ENCODE measurements around the gene KAZN.

Gene KAZN

DNA sequence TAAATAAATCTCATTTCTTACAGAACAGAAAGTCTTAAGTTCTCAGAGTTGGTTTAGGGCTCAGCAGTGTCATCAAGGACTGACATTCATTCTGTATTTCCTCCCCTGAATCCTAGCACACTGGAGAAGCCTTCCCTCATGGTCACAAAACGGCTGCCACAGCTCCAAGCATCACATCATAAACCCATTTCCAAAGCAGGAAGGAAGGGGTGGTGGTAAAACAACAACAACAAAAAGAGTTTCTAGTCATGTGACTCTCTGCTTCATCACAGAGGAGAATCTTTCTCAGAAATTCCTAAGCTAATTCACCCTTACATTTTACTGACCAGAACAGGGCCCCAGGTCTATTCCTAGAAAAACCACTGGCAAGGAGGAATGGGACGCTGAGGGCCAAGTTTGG, 210.3 kb downstream of the KAZN start:
- DNase-seq = no peak

DNA sequence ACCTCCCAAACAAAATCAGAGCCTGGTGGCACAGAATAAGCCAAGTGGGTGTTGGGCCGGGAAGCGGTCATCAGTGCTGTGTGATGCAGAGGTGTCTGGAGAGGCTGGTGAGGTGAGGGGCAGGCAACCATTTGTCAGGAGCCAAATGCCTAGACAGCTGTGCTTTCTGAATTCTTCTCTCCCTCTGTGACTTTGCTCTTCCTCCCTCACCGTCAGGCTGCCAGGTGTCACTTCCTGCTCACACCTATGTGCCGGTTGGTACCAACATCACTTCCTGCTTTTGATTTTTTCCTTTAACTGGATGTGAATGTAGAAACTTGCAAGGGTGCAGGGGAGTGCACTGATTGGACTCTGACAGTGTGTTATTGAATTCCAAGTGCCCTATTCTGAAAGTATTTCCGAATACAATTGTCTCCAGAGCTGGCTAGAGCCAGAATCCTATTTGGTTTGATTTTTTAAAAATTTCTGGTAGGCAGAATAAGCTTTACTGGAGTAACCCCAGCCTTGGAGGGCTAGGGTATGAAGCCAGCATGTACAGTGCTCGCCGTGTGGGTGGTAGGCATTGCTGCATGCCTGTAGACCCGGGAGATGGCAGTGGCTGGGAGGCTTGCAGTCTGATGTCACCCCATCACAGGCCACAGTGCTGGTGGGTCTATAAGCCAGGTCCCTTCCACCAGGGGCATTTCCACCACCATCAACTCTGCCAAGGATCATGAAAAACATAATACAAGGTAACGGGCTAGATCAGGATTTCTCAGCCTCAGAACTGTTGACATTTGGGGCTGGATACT, 210.9 kb downstream of the KAZN start:
- no peak for DNase-seq

DNA sequence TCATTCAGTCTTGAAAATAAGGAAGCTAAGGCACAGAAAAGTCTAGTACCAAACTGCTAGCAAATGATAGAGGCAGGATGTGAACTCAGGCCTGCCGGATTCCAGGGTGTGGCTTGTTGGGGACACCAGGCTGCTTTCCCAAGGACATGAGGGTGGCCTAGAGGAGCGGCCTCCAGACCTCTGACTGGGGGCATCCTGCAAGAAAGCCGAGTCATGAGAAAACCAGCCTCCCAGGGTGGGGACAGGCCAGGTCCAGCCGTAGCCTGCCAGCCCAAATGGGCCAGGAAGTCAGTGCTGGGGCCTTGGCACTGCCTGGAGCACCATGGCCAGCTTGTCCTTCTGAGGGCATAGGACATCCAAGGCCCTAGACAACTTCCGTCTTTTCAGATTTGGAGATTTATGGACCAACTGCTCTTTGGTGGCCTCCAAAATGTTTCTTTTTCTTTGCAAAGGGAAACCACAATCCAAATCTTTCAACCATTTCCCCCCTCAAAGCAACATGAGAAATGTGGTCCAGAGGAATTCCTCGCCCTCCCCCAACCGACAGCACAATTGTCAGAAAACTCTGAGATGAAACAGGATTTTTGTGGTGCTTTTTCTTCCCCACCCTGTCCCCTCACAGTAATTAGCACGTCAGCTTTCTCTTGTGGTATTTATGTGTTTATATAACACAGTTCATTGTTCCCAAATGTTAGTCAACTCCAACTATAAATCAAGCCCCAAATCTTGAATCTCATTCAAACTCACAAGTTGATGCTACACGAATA, 212.3 kb downstream of the KAZN start:
- DNase-seq = no peak

DNA sequence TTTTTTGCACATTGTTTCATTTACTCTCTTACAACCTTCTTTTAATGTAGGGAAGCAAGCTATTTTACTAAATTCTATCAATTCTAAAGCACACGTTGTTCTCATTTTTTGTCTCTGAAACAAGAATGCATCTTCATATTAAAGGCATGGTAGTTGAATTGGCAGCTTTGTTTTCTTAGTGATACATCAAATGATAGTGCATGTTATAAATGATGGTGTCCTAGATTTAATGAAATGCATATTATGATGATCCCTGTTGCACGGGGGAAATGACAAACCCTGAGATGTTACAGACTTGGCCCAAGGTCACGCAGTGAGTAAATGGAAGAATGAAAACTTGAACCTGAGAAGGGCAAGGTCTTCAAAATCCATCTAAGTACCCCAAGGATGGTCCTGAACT, 213.1 kb downstream of the KAZN start:
- no peak for DNase-seq

DNA sequence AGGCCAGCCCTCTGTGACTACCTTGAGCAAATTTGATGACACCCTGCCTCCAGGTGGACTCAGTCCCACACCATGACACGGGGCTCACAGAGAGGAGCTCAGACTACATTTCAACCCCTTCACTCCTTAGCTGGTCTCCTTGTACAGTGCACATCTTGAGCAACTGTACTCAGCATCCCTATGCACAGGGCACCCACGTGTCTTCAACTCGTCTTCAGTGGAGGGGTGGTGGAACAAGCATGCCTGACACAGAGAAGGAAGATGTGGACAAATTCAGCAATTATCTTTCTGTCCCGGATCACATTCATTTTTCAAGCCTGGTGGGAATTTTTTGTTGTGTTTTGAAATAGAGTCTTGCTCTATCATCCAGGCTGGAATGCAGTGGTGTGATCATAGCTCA, 213.7 kb downstream of the KAZN start:
- no peak for DNase-seq

DNA sequence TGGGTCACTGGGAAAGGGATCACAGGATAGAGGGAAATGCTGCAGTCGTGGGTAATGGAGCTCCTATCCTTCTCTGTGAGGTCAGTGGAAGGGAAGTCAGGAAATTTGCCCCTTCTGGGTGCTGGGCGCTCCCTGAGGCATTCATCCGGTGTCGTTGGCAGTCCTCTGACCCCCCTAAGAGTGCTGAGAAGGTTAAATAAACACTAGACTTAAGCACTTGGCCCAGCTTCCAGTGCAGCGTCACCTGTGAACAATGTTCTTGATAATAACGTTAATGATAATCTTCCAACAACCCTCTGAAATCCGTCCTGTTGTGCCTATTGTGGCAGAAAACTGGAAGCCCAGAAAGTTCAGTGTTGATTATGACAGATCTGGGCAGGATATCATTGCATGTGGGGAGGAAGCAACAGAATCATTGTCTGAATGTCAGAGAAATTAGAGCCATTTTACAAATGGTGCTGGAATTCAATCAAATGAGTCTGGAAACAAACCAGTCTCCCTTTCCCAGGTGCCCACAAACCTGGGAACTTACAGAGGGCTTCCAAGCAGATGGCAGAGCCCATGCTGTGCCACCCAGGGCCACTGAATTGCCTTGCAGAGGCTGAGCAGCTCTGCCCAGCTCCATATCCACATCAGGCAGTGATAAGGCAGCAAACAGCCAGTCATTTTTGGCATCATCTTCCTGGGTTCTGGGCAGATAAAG, 216.8 kb downstream of the KAZN start:
- DNase-seq = no peak

DNA sequence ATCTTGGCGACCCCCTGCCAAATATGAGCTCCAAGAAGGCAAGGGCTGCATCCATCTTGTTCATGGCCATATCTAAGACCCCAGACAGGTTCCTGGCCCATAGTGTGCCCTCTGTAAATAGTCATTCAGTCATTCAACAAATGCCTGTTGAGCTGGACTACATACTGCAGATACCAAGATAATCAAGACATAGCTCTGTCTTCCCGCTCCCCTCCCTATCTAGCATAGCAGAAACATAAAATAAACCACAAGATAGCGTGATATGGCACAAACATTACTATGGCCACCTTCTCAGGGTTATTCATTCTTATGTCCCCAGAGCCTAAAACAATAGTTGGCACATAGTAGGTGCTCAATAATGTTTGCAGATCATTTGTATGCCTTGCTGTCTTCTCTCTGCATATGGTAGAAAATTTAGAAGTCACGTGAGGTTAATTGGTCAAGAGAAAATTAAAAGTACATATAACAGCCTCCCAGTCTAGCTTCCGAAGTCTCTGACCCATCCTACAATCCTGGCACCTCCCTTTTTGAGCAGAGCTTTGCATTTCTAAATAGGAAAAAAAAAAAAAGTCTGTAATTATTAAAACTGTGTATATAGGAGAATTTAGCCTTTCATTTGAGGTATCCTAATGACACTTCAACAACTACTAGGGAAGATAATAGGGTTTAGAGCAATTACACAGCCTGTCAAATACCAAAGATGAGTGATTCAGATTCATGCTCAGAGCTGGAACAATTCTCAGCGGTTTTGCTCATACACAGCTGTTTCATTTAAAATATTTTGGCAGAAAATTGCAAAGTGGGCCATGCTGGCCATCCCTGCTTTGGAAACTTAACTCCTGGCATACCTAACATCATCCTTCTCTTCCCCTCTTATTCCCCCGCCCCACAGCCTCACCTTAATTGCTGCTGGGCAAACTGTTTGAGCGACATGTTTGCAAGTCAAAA, 219.0 kb downstream of the KAZN start:
- DNase-seq = no peak

DNA sequence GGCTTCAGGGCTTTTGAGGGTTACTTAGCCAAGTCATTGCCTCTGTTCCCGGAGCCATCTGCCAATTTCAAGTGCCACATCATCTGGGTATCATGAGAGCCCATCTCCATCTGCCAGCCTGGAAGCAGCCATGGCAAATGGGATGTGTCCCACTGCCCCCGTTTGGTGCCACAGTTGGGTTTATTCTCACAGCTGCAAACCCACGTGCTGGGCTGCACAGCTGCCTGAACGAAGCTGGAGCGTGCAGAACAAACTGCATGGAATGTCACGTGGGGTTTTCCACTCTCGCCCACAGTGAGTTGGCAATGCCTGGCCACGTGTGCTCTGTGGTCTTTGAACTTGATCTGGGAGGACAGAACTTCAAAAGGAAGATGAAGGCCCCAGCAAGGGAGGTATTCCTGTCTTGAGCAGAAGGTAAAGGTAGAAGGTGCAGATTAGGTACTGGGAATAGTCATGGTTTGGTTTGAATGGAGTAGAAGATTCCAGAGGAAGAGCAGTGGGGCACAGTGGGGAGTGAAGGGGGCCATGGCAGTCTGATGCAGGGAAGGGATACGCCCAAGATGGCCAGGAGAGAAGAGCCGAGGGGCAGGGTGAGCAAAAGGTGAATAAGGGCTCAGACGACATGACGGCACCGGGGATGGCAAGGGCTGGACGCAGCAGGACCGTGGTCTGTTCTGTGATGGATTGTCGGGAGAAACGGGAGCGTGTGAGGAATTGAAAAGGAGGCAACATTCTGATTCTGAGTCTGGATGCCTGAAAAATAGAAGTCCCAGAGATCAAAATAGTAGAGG, 222.0 kb downstream of the KAZN start:
- no peak for DNase-seq

DNA sequence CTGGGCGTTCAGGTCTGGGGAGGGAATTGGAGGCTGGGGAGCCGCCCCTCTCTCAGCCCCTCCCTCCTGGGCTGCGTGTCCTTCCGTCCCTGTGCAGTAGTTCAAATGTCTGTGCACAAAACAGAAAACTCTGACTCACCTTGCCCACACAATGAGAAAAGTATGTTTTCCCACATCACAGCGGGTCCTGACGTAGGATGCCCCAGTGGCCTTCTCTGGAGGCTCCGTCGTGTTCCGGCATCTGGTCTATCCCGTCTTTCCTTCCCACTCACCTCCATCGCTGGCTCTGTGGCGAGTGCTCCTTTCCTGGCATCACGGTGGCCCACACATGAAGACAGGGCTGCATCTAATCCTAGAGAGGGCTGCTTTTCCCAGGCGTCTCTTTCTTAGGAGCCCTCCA, 224.0 kb downstream of the KAZN start:
- no peak for DNase-seq

DNA sequence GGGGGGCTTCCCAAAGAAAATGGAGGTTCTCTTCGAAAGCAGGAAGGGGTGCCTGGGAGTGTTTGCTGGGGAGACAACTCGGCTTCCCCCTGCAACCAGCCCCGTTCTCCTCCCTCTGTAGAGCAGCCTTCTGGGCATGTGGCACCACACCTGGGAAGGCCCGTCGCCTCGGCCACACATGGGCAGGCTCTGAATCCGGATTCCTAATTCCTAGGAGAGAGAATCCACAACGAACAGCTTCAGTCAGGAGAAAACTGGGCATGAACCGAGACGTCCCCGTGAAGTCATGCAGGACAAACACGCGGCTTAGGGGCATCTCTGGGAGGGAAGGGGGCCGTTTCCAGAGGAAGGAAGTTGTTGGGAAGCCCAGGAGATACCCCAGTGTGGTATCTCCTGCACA, 224.5 kb downstream of the KAZN start:
- no peak for DNase-seq

DNA sequence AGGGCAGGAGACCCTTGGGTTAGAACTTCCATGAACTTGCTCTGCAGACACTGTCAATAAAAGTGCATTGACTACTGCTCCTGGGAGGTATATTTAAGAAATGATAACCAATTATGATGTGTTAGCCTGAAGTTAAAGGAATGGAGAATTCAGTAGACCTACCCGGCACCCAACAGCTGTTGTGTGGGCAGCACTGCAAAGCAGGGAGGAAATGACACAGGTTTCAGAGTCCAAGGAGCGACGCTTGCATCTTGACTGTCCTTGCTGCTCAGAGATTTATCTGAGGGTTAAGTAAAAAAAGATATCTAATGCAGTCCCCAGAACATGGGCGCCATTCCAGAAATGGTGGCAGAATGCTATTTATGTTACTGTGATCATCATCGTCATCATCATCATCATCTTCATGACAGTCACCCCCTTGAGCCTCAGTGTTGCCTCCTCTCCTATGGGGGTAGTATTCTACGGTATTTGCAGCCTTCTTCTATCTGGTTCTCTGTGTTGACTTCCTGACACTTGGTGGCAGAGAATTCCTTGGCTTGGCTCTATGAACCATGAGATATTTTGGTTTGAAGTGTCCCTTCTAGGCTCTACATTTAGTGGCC, 225.9 kb downstream of the KAZN start:
- no peak for DNase-seq

DNA sequence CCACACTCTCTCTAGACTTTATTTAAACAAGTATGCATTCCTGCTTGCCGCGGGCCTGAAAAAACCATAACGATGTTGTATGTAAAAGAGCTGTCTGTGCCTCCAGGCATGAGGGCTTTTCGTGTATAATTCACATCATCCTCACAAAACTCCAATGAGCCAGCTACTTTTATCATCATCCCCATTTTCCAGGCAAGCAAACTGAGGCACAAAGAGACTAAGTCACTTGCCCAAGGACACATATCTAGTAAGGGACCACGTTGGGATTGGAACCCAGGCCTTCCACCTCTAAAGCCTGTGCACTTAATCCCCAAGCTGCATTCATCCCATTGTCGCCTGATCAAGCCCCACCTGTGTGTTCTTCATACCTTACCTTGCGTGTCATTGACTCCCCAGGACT, 226.9 kb downstream of the KAZN start:
- no peak for DNase-seq

DNA sequence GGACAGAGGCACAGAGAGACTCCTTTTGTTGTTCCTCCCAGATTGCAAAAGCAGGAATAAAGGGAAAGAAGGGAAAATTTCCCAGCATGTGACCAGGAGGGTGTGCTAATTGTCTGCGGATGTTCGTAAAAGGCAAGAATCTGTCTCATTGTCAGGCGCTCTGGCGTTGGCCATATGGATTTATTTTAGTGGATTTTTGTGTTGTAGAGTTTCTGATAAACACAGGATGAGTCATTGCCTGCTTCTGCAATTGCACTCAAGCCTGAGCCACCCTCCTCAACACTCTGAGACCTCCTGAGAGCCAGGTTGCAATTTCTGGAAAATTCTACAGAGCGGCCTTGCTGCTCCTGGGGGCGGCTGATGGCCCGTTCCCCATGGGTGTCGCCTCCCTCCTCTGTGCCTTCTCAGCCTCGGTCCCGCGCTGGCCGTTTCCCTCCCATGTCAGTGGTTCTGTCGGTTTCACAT, 227.7 kb downstream of the KAZN start:
- DNase-seq = no peak

DNA sequence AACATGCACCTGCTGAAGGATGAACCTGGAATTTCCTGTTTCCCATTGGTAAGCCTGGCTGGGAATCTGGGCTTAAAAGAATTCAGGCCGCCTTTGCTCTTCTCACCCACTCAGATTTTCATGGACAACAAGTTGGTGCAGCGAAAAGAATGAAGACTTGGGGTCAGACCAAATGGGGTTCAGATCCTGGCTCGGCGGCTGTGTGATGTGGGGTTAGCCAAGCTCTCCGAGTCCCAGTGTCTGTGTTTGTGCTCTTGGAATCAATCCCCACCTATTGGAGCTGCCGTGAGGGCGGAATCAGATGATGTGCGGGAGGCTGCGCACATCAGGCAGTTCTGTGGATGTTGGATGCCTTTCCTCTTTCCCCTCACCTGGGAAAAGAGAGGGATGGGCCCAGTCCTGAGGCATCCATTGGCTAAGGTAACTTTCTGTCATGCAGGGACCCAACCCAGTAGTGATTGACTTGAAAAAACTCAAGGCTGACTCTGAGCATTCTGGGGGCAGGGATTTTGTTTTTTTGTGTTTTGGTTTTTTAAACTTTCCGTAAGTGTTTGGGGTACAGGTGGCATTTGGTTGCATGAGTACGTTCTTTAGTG, 228.3 kb downstream of the KAZN start:
- DNase-seq = no peak

DNA sequence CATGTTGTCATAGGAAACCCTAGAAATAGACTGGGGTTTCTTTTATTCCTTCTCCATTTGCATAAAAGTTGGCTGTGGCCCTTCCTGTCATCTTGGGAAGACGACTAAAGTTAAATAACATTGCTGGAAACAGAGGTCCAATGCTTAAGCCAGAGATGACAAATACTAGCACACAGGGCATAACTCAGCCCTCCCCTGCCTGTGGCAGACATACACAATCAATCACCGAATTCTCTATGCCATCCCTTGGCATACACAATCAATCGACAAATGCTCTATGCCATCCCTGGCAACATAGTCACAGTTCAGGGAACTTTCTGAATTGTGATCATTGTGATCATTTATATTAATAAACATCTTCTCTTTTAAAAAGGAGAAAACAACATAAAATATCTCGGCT, 229.4 kb downstream of the KAZN start:
- no peak for DNase-seq

DNA sequence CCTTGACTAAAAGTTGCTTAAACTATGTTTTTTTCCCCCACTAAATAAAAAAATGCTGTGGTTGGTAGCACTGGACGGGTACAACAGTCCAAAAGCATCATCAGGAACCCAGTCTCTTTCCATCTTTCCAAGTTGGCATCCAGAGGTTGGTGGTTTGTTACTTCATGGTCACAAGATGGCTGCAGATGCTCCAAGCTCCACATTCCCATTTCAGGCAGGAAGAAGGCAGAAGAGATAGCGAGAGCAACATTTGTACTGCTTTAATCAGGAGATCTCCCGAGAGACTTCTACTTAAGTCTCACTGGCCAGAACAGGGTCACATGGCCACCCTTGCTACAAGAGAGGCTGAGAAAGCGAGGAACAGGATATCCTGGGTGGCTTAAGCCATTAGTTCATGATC, 230.2 kb downstream of the KAZN start:
- DNase-seq = no peak

DNA sequence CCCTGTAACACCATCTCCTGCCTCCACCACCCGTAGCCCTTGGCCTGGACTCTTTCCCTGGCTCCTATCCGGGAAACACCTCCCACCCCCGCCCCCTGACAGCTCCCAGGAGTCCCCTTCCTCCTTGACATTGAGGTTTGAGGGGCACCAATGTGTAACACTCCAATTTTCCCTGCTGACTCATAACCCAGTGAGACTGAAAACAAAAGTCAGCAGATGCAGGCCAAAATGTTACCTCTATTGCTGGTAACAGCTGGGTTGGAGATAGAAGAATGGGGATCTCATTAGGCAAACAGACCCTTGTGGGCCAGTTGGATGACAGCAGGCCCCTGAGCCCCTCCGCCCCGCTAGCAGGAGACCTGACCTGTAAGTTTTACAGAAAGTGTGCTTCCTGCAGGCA, 237.2 kb downstream of the KAZN start:
- no peak for DNase-seq

DNA sequence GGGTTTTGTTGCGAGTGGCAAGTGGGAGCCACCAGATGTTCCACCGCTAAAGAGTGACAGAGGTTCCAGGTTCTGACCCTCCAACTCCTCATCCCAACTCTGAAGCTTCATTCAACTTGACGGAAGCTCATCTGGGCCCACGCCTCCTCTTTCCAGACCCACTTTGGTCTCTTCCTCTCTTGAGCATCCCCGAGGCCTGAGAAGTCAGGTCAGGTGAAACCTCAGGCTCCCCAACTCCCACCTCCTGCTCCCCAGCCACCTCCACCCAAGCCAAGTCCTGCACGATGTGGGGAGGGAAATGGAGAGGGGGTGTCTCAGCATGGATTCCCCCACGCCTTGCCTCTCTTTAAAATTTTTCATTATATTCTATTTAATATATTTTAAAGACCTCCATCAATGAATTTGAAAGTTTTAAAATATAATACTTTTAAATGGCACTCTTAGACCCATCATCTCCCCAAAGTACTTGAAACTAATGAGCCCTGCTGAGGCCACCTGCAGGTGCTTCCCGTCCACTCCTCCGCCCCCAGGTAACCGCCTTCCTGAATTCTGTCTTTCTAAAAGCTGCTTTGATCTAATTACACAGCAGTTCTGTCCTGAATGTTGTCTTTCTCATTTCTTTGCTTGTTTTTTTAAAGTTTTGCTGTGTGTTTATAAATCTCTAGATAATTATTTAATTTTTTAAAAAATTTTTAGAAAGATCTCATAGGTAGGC, 238.1 kb downstream of the KAZN start:
- no peak for DNase-seq

DNA sequence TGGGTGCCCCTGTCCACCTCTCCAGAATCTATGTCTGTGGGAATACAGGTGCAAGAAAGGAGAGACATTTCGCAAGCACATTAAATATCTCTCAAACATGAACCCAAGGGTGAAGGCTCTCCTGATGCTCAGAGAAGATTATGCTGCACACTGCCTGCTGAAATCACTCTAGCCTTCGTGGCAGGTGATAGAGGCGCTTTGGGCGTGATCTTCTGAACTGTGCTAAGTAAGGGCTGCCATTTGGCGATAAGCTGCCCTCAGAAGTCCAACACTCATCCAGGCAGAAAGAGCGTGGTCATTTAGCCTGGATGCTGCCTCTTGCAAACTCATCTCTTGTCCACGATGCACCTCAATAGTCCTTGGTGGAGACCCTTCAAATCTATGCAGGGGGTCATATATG, 241.9 kb downstream of the KAZN start:
- DNase-seq = no peak

DNA sequence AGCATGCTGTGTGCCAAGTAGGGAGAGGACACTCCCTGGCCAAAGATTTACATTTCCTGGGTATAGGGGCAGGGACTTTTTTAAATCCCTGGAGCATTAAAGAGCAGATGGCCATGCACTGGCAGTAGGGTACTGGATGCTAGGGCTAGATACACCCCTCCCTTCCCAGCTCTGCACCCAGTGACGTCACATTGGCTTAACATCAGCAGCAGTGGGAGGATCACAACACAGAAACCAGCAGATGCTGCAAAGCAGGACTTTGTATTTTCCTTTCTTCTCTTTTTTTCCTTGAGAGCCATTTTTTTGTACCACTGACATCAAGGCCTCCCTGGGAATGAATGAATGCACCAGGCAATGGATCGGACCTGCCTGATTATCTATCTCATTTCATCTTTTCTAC, 243.0 kb downstream of the KAZN start:
- DNase-seq = no peak
